GM19025 (cell line): Measurements from ENCODE around the gene TMEM47.

Experiments used
- ATAC-seq: cut with Tn5 transposase; IDR thresholded peaks from one replicate; pipeline ENCODE4 v1.9.1; 2021; ENCODE audit warnings: mild to moderate bottlenecking, low read depth, moderate library complexity; ENCODE audit not compliant: unreplicated experiment

The TMEM47 gene

GRCh38 chrX:34656842-34657725, at the start of gene TMEM47:
TSS of gene TMEM47 (minus strand) at chrX:34657285. CDS start at chrX:34657029, 256 bp downstream.
- ATAC-seq: no peak

DNA sequence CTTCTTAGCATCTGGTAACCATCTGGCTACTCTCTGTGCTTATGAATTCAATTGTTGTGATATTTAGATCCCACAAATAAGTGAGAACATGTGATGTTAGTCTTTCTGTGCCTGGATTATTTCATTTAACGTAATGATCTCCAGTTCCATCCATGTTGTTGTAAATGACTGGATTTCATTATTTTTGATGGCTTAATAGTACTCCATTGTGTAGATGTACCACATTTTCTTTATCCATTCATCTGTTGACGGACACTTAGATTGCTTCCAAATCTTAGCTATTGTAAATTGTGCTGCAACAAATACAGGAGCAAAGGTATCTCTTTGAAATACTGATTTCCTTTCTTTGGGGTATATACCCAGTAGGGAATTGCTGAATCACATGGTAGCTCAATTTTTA, 30.0 kb upstream of the TMEM47 start:
- no peak for ATAC-seq

GRCh38 chrX:34659575-34659974, 2.5 kb upstream of the TMEM47 start:
- ATAC-seq: no peak

DNA sequence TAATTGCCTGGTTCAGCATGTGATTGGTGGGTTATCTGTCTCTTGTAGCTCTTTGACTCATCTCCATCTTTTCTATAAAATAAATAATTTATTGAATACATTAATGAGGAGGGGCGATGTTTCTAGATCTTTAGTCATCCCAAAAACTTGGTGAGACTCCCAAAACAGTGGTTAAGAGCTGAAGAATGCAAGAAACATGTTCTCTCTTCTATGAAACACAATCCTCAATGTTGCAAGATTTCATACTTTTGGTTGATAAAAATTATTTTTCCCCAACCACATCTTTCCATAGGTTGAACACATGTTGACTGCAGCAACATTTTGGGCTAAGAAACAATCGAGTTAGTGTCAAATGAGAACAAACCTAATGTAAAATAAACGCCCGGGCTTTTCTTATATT, 1.2 kb upstream of the TMEM47 start:
- ATAC-seq: no peak

- ATAC-seq: no peak
Observed at GRCh38 chrX:34657726-34658070, 613 bp upstream of the TMEM47 start.

DNA sequence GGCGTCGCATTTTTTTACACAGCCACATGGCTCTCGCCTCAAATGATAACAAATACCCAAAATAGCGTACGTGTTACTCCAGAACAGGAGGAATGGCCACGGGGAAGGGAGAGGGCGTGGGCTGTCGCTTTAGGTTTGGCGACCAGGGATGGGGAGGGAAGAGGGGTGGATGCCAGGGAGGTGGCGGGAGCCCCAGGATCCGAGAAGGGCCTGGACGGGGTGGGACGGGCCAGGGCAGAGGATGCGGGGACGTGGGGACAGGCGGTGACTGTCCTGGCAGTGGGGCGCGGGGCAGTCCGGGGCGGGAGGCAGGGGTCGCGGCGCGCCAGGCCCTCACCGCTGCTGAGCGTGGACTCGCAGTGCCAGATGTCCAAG, 631 bp downstream of the TMEM47 start:
- ATAC-seq: no peak

DNA sequence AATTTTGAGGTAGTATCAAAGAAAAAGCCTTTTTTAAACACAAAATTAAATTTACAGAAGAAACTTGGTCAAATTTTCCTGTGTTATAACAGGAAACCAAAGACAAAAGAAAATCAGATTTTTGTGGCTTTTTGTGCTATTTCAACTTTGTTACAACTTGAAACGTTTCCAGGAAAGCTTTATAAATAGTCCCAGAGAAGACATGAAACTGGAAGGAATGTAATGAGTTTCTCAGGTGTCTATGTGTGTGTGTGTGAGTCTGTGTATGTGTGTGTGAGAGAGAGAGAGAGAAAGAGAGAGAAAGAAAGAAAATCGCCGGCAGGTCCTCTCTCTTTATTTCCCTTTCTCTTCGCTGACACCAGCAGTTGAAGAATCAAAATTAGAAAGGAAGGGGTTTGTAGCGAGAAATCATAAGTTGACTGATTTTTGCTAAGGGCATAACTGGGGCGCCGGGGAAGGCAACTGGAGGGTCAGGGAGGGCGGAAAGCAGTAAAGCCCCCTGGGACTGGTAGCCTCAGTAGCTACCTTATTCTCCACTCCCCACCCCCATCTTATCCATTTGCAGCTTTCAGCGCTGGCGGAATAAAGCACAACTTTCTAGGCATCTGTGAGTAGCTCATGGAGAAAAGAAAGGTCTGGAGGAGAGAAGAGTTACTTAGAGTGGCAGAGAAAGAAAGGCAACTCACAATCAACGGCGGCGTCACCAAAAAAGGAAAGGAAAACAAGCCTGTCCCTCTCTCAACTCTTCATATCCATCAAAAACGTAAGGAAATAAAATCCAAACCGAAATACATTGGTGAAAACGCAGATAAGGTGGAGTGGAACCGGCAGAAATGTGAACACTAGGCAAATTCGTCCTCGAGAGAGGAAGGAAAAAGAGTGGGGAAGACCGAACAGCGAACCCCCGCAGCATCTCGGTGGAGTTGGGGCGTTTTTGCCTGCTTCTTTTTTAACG, 1.3 kb downstream of the TMEM47 start:
- ATAC-seq: no peak

GRCh38 chrX:34654696-34655490, 2.2 kb downstream of the TMEM47 start:
- no peak for ATAC-seq

- no peak for ATAC-seq
Observed at GRCh38 chrX:34653811-34654210, 3.3 kb downstream of the TMEM47 start.

GRCh38 chrX:34642849-34643248, 14.2 kb downstream of the TMEM47 start:
- ATAC-seq: no peak

GRCh38 chrX:34638116-34638515, 19.0 kb downstream of the TMEM47 start:
- ATAC-seq: no peak

GRCh38 chrX:34634349-34634748, 22.7 kb downstream of the TMEM47 start:
- ATAC-seq: no peak

DNA sequence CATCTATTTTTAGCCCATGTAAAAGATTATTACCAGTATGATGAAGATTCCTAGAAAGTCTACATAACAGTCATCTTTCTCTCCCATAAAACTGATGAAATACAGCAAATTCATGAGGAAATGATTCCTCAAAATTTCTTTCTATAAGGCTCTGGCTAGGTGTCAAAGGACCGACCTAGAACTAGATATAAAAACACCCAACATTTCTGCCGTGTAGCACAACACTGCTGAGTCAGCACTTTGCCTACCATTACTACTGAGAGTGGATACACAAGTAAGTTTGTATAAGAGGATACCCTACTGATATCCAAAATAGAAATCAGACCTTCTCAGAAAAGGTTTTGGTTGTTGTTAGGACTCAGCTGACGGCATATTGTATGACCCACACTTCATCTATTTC, 24.7 kb downstream of the TMEM47 start:
- ATAC-seq: no peak

- ATAC-seq: no peak
Observed at GRCh38 chrX:34631479-34632220, 25.4 kb downstream of the TMEM47 start.

DNA sequence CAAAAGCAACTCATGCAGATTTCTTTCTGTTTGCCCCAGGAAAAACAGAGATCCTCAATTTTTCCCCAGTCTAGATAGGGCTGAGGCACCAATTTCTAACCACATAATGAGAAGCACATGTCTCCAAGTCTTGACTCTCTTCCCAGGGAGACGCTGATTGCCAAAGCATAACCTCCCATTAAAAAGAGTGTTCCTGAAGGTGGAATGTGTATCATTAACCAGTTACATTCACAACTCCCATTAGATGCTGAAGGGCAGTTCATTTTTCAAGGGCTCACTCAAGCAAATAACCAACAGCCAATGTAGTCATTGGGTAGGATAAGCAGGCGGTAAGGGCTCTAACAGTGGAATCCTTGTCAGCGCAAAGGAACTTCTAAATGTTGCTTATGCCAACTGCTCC, 27.5 kb downstream of the TMEM47 start:
- ATAC-seq: no peak

DNA sequence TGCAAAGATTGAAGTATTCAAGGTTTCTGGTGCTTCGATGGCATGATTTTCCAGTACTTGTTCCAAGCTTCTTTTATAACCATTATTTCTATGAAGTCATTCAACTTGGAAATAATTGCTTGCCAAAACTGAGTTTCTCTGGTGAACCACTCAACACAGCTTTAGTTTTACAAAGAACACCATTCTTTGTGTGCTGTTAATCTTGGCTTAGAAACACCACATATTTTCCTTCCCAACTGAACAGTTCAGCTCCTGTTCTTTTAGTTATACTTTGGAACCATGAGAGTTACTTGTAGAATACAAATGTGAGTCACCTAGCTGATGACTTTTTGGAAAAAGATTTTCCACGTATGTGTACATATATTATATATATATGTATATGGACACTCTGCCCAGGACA, 32.7 kb downstream of the TMEM47 start:
- ATAC-seq: no peak

DNA sequence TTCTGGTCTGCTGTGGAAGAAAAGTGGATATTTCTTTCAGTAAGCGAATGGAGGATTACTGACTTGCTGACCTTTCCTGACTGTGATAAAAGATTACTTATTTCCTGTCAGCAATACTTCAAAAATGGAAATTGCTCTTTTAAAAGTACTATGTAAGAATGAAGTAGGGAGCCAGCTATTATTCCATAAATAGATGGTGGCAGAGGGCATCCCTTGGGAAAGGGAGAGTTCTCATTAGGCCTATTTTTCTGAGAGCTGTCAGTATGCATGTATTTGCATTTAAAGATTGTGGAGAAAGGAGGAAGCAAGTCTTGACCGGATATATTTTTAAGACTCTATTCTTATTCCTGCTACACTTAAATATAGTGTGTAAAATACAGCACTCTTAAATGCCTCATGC, 37.2 kb downstream of the TMEM47 start:
- no peak for ATAC-seq

GRCh38 chrX:34612036-34612435, 45.0 kb downstream of the TMEM47 start:
- no peak for ATAC-seq

DNA sequence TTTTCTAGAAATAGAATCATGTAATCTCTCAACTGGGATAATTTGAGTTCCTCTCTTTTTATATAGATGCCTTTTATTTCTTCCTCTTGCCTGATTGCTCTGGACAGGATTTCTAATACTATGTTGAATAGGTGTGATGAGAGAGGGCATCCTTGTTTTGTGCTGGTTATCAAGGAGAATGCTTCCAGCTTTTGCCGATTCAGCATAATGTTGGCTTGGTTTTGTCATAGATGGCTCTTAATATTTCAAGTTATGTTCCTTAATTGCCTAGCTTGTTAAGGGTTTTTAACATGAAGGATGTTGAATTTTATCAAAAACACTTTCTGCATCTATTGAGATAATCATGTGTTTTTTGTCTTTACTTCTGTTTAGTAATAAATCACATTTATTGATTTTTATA, 58.7 kb downstream of the TMEM47 start:
- no peak for ATAC-seq

GRCh38 chrX:34586936-34587335, 70.1 kb downstream of the TMEM47 start:
- ATAC-seq: no peak
